ENCODE data around the gene CYP2A6.
A peak's percentile ranks its signal among the peaks of the same experiment; 100 is the strongest.

The CYP2A6 gene

GRCh38 chr19:40802300-40803169 lies 47.7 kb downstream of the CYP2A6 start:
- no peak for DNase-seq (ENCODE audit: low read depth in 2 of 2)

- DNase-seq (ENCODE audit: low read depth in 2 of 2): no peak
These were observed 48.6 kb downstream of the CYP2A6 start for GRCh38 chr19:40801426-40802299.

DNA sequence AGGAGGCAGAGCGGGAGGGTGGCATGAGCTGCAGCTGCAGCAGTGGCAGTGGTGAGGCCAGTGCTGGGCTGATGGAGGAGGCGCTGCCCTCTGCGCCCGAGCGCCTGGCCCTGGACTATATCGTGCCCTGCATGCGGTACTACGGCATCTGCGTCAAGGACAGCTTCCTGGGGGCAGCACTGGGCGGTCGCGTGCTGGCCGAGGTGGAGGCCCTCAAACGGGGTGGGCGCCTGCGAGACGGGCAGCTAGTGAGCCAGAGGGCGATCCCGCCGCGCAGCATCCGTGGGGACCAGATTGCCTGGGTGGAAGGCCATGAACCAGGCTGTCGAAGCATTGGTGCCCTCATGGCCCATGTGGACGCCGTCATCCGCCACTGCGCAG lies 49.3 kb downstream of the CYP2A6 start:
- DNase-seq (ENCODE audit: low read depth in 2 of 2): no peak

DNA sequence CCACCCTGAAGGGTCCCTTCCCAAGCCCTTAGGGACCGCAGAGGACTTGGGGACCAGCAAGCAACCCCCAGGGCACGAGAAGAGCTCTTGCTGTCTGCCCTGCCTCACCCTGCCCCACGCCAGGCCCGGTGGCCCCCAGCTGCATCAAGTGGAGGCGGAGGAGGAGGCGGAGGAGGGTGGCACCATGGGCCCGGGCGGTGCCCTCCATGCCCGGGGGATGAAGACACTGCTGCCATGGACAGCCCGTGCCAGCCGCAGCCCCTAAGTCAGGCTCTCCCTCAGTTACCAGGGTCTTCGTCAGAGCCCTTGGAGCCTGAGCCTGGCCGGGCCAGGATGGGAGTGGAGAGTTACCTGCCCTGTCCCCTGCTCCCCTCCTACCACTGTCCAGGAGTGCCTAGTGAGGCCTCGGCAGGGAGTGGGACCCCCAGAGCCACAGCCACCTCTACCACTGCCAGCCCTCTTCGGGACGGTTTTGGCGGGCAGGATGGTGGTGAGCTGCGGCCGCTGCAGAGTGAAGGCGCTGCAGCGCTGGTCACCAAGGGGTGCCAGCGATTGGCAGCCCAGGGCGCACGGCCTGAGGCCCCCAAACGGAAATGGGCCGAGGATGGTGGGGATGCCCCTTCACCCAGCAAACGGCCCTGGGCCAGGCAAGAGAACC lies 49.8 kb downstream of the CYP2A6 start:
- DNase-seq (ENCODE audit: low read depth in 2 of 2): no peak

DNA sequence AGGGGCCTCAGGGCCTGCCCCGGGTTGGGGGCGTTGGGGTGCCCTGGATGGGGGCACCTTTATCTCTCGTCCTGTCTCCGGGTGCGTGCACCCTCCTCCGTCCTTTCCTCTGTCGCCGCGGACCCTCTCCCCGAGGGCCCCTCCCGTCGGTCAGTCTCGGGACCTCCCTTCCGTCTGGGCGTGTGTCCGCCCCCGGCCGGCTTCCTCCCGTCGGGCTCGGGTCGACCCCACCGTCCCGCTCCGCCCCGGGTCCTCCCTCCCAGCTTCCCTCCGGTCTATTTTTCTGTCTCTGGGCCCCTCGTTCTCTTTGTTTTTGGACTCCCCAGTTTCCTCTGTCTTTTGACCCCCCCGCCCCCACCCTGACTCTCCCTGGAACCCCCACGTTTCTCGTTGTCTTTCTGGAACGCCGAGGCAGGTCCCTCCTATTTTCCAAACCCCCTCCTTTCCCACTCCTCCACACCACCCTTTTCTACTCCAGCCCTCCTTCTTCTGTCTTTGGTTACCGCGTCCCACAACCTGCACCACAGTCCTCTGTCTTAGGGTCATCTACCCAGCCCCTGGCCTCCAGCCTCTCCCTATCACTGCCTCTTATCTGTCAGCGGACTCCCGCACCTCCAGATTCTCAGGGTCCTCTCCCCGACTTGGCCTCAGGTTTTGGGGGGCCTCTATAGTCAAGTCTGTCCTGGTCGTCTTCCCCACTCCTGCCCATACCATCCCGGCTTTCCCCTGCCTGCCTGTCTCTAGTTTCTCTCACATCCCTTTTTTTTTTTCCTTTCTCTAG lies 50.5 kb downstream of the CYP2A6 start:
- DNase-seq (ENCODE audit: low read depth in 2 of 2): no peak

- peak; percentile 100 for DNase-seq (ENCODE audit: low read depth in 2 of 2)
These were observed 51.3 kb downstream of the CYP2A6 start, which contains the start of gene EGLN2 for GRCh38 chr19:40798683-40799557. EGLN2 (plus strand) TSS chr19:40799191; CDS start chr19:40800573, 1,382 bp downstream.

DNA sequence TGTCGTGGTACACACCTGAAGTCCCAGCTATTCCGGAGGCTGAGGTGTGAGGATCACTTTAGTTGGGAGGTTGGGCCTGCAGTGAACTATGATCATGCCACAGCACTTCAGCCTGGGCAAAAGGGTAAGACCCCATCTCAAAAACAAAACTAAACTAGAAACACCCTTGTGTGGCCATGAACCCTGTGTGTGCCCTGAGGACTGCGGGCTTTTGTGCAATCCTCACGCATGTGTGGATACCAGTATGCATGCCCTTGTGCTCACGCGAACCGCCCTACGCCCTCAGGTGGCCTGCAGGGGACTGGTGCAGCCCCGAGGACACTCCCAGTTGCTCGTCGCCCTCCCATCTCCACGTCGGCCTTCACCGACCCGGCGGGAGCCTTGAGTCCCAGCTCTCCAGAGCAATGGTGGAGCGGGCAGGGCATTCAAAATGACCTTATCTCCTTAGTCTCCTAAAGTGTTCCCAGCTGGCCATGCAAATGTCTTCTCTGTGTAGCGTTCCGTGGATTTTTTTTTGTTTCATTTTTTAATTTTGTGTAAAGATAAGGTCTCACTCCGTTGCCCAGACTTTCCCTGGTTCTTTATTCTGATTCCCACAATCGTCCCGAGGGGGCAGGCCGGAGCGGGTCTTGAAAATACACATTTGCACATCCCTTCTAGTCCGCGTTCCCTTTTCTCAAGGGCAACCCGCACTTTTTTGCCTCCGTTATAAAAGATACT lies 52.1 kb downstream of the CYP2A6 start:
- DNase-seq (ENCODE audit: low read depth in 2 of 2): peak; percentile 54 to 63

DNA sequence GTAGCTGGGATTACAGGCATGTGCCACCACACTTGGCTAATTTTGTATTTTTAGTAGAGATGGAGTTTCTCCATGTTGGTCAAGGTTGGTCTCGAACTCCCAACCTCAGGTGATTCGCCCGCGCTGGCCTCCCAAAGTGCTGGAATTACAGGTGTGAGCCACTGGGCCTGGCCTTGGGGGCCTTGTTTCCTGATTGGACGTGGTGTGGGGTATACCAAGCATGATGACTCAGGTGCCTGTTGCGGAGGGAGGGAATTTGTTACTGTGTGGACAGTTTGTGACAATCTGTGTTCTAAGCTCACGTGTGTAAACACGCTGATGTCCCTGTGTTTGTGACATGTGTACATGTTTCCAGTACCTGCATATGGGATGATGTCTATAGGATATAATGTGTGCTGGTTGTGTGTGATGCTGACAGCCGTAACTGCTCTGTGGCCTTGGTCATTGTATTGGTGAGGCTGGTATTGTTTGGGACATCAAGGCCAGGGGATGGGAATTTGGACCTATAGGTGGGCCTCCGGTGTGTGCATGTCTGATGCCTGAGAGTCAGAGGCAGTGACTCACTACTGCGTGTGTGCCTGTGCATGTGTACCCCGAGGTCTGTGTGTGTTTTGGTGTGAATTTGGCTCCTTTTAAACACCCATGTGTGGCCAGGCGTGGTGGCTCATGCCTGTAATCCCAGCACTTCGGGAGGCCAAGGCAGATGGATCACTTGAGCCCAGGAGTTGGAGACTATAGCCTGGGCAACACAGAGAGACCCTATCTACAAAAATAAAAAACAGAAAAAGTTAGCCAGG lies 52.9 kb downstream of the CYP2A6 start:
- no peak for DNase-seq (ENCODE audit: low read depth in 2 of 2)
